H9 (cell line): ENCODE results near the gene RFPL1. TPM values are rescaled to one million over a fixed set of nuclear protein-coding genes. Genes with fewer than 3 reads are reported as not detected.

Experiments used
- DNase-seq: peaks from one replicate; pipeline ENCODE4 v3.0.0-alpha.2; 2017
- H2AFZ ChIP-seq: one replicate; pipeline ENCODE4 v1.6.1; 2013; ENCODE audit warnings: mild to moderate bottlenecking, low read length, control low read depth, moderate library complexity
- H2AK5ac ChIP-seq: 2 replicates; pipeline ENCODE4 v1.6.1; 2013; ENCODE audit warnings: low read length, control low read depth, mixed read lengths; ENCODE audit not compliant: insufficient read length
- H2BK120ac ChIP-seq: one replicate; pipeline ENCODE4 v1.6.1; 2013; ENCODE audit warnings: low read depth, mild to moderate bottlenecking, low read length, control low read depth, inconsistent platforms; ENCODE audit not compliant: poor library complexity, severe bottlenecking
- H2BK12ac ChIP-seq: 2 replicates; pipeline ENCODE4 v1.6.1; 2013; ENCODE audit warnings: low read length, control low read depth, mixed read lengths, low read depth; ENCODE audit not compliant: insufficient read length
- H2BK15ac ChIP-seq: 2 replicates; pipeline ENCODE4 v1.6.1; 2013; ENCODE audit warnings: low read depth, low read length, control low read depth
- H2BK20ac ChIP-seq: one replicate; pipeline ENCODE4 v1.6.1; 2013; ENCODE audit warnings: low read depth, mild to moderate bottlenecking, low read length, control low read depth, inconsistent platforms; ENCODE audit not compliant: poor library complexity, severe bottlenecking
- H2BK5ac ChIP-seq: 2 replicates; pipeline ENCODE4 v1.6.1; 2013; ENCODE audit warnings: low read length, control low read depth, mixed read lengths; ENCODE audit not compliant: insufficient read length
- H3K14ac ChIP-seq: 2 replicates; pipeline ENCODE4 v1.6.1; 2013; ENCODE audit warnings: low read length, control low read depth; ENCODE audit not compliant: insufficient read depth
- H3K18ac ChIP-seq: 2 replicates; pipeline ENCODE4 v1.6.1; 2013; ENCODE audit warnings: low read depth, mild to moderate bottlenecking, mixed read lengths, low read length, control low read depth; ENCODE audit not compliant: insufficient read length
- H3K23ac ChIP-seq: 2 replicates; pipeline ENCODE4 v1.6.1; 2013; ENCODE audit warnings: low read length, control low read depth, mixed read lengths, low read depth; ENCODE audit not compliant: insufficient read length
- H3K23me2 ChIP-seq: 2 replicates; pipeline ENCODE4 v1.6.1; 2013; ENCODE audit warnings: low read depth, mild to moderate bottlenecking, mixed read lengths, low read length, control low read depth; ENCODE audit not compliant: insufficient read length, poor library complexity, severe bottlenecking
- H3K27ac ChIP-seq: 2 replicates; pipeline ENCODE4 v1.5.1; 2013; ENCODE audit warnings: low read length, control low read depth, mixed read lengths, low read depth; ENCODE audit not compliant: insufficient read length
- H3K27me3 ChIP-seq: 2 replicates; pipeline ENCODE4 v1.6.1; 2013; ENCODE audit warnings: low read length, control low read depth, inconsistent platforms; ENCODE audit not compliant: insufficient read depth
- H3K4ac ChIP-seq: 2 replicates; pipeline ENCODE4 v1.6.1; 2013; ENCODE audit warnings: low read depth, mild to moderate bottlenecking, control low read depth, inconsistent platforms, low read length, moderate library complexity
- H3K4me1 ChIP-seq: 2 replicates; pipeline ENCODE4 v1.6.1; 2013; ENCODE audit warnings: low read length, control low read depth, inconsistent platforms; ENCODE audit not compliant: insufficient read depth
- H3K4me2 ChIP-seq: 2 replicates; pipeline ENCODE4 v1.6.1; 2013; ENCODE audit warnings: low read length, control low read depth, mixed read lengths; ENCODE audit not compliant: insufficient read length, insufficient read depth
- H3K56ac ChIP-seq: 2 replicates; pipeline ENCODE4 v1.6.1; 2013; ENCODE audit warnings: low read depth, mild to moderate bottlenecking, mixed read lengths, low read length, control low read depth; ENCODE audit not compliant: insufficient read length
- H3K79me1 ChIP-seq: 2 replicates; pipeline ENCODE4 v1.6.1; 2013; ENCODE audit warnings: low read depth, mild to moderate bottlenecking, moderate library complexity, low read length, control low read depth, inconsistent platforms; ENCODE audit not compliant: insufficient read depth, poor library complexity, severe bottlenecking
- H3K79me2 ChIP-seq: 2 replicates; pipeline ENCODE4 v1.6.1; 2013; ENCODE audit warnings: low read length, control low read depth, inconsistent platforms; ENCODE audit not compliant: insufficient read depth
- H3K9ac ChIP-seq: 2 replicates; pipeline ENCODE4 v1.6.1; 2013; ENCODE audit warnings: low read length, control low read depth, mixed read lengths; ENCODE audit not compliant: insufficient read length; ENCODE audit errors: extremely low read depth
- H3K9me3 ChIP-seq: one replicate; pipeline ENCODE4 v1.6.1; 2013; ENCODE audit warnings: low read depth, low read length, inconsistent platforms; ENCODE audit not compliant: control insufficient read depth
- H3T11ph ChIP-seq: one replicate; pipeline ENCODE4 v1.6.1; 2013; ENCODE audit warnings: mild to moderate bottlenecking, low read length, control low read depth, inconsistent platforms
- H4K20me1 ChIP-seq: one replicate; pipeline ENCODE4 v1.6.1; 2013; ENCODE audit not compliant: control insufficient read depth, insufficient read length, insufficient read depth
- H4K5ac ChIP-seq: 2 replicates; pipeline ENCODE4 v1.6.1; 2013; ENCODE audit warnings: low read depth, mild to moderate bottlenecking, mixed read lengths, low read length, control low read depth; ENCODE audit not compliant: insufficient read length
- H4K8ac ChIP-seq: replicated peaks from 2 replicates; pipeline ENCODE4 v1.6.1; 2013; ENCODE audit warnings: low read length, control low read depth, mixed read lengths, low read depth; ENCODE audit not compliant: insufficient read length
- H4K91ac ChIP-seq: 2 replicates; pipeline ENCODE4 v1.6.1; 2013; ENCODE audit warnings: low read depth, mild to moderate bottlenecking, moderate library complexity, mixed read lengths, low read length, control low read depth; ENCODE audit not compliant: insufficient read length
- H3K27ac Mint-ChIP-seq, 3 experiments: 2 replicates in 2 of 3; 3 replicates in 1 of 3; pipeline ENCODE4 v1.8.0; 2020 to 2021; ENCODE audit warnings: mixed read lengths in 3 of 3, mild to moderate bottlenecking in 1 of 3, moderate library complexity in 1 of 3
- H3K27me3 Mint-ChIP-seq: 2 replicates; pipeline ENCODE4 v1.8.0; 2021; ENCODE audit warnings: low read depth, mild to moderate bottlenecking, moderate library complexity, mixed read lengths
- H3K36me3 Mint-ChIP-seq, 3 experiments: 2 replicates in 2 of 3; 3 replicates in 1 of 3; pipeline ENCODE4 v1.8.0; 2020 to 2021; ENCODE audit warnings: low read depth in 3 of 3, mixed read lengths in 3 of 3; ENCODE audit not compliant: insufficient read depth in 1 of 3
- H3K4me1 Mint-ChIP-seq, 2 experiments: 2 replicates each; pipeline ENCODE4 v1.8.0; 2020; ENCODE audit warnings: mixed read lengths in 2 of 2
- H3K4me3 Mint-ChIP-seq, 2 experiments: 2 replicates in 1 of 2; 3 replicates in 1 of 2; pipeline ENCODE4 v1.8.0; 2020 to 2021; ENCODE audit warnings: mild to moderate bottlenecking in 2 of 2, mixed read lengths in 2 of 2, moderate library complexity in 1 of 2
- H3K9me3 Mint-ChIP-seq, 2 experiments: 2 replicates in 1 of 2; 3 replicates in 1 of 2; pipeline ENCODE4 v1.8.0; 2020; ENCODE audit warnings: mild to moderate bottlenecking in 2 of 2, mixed read lengths in 2 of 2, moderate library complexity in 1 of 2
- CTCF ChIP-seq: fragments of 200-600 bp; sonication (generic); conservative IDR thresholded peaks from 3 replicates; pipeline ENCODE4 v1.8.0; 2021; ENCODE audit warnings: antibody characterized with exemption, mild to moderate bottlenecking
- WGBS: extraction: QIAGEN DNeasy Blood & Tissue Kit; methylation state at CpG from one replicate; pipeline ENCODE4 v1.1.7; 2013; ENCODE audit warnings: missing lambda C conversion rate, low lambda C conversion rate, mixed read lengths; ENCODE audit not compliant: insufficient read length; ENCODE audit errors: extremely low coverage; 5-methylcytosine and 5-hydroxymethylcytosine counted together
- total RNA-seq: library from RNA; stranded (reverse); gene quantifications from 2 replicates; pipeline ENCODE4 v1.2.1, GENCODE V29; 2021

Gene RFPL1
- total RNA-seq, 1 experiment from 2014 or later: not detected

GRCh38 chr22:29443861-29444792, 5.7 kb downstream of the RFPL1 start:
- Mint-ChIP-seq H3K36me3 (no peaks in the 10 kb centered on the region), H3K4me1 (peaks cover 13 to 15% of the 10 kb centered on the region in 2 experiments), H3K27ac (no peak overlapping the region; a peak in 1 of 7 replicates), H3K9me3 (no peaks in the 10 kb centered on the region), H3K4me3 (no peak overlapping the region), H3K27me3 (peaks cover 2% of the 10 kb centered on the region)
- Histone ChIP-seq H3K56ac (no peak overlapping the region), H3K4me1 (no peaks in the 10 kb centered on the region), H3K4ac (no peak overlapping the region), H3K79me2 (no peaks in the 10 kb centered on the region), H3K18ac (no peak overlapping the region), H2AK5ac (no peak overlapping the region), H2BK12ac (no peak overlapping the region), H4K20me1 (no peaks in the 10 kb centered on the region), H3K4me2 (no peak overlapping the region), H2BK15ac (no peak overlapping the region), H3K79me1 (no peaks in the 10 kb centered on the region), H3K27me3 (no peaks in the 10 kb centered on the region; the same call in 1 of the 2 replicates), H2BK20ac (no peak overlapping the region), H3K23me2 (no peaks in the 10 kb centered on the region), H3T11ph (no peak overlapping the region), H4K5ac (no peak overlapping the region), H3K14ac (no peak overlapping the region), H4K8ac (no peak overlapping the region), H3K9ac (no peak overlapping the region), H3K27ac (no peak overlapping the region), H3K9me3 (no peaks in the 10 kb centered on the region), H4K91ac (no peak overlapping the region), H3K23ac (no peak overlapping the region), H2BK120ac (no peak overlapping the region), H2BK5ac (no peak overlapping the region), H2AFZ (no peak overlapping the region)
- TF ChIP-seq CTCF: no peak
- no CpG with 5 or more reads among the region's 14 CpGs for WGBS
- DNase-seq: no peak
